ENCODE results near the gene TMUB2.
A peak's percentile ranks its signal among the peaks of the same experiment; 100 is the strongest.

The TMUB2 gene

GRCh38 chr17:44203731-44204440 lies 17.1 kb downstream of the TMUB2 start:
- no peak for DNase-seq

- no peak for DNase-seq
Measured at GRCh38 chr17:44204441-44204882, 17.7 kb downstream of the TMUB2 start.

- DNase-seq, result no peak
Measured at GRCh38 chr17:44205962-44206824, 19.4 kb downstream of the TMUB2 start.

GRCh38 chr17:44206825-44207155 lies 20.0 kb downstream of the TMUB2 start:
- no peak for DNase-seq

GRCh38 chr17:44207319-44207718 lies 20.5 kb downstream of the TMUB2 start:
- no peak for DNase-seq

GRCh38 chr17:44207743-44208142 lies 21.0 kb downstream of the TMUB2 start:
- no peak for DNase-seq

- DNase-seq, result no peak
Measured at GRCh38 chr17:44209786-44210341, 23.1 kb downstream of the TMUB2 start.

- DNase-seq, result no peak
Measured at GRCh38 chr17:44210342-44211192, 23.8 kb downstream of the TMUB2 start.

- no peak for DNase-seq
Measured at GRCh38 chr17:44211281-44212265, 24.8 kb downstream of the TMUB2 start.

GRCh38 chr17:44212507-44213402 lies 26.0 kb downstream of the TMUB2 start:
- no peak for DNase-seq

- DNase-seq, result no peak
Measured at GRCh38 chr17:44213403-44214229, 26.8 kb downstream of the TMUB2 start.

GRCh38 chr17:44214230-44214494 lies 27.4 kb downstream of the TMUB2 start:
- no peak for DNase-seq

GRCh38 chr17:44214896-44215295 lies 28.1 kb downstream of the TMUB2 start:
- DNase-seq, result no peak

GRCh38 chr17:44216173-44216572 lies 29.4 kb downstream of the TMUB2 start:
- no peak for DNase-seq

- no peak for DNase-seq
Measured at GRCh38 chr17:44216694-44217093, 29.9 kb downstream of the TMUB2 start.

- no peak for DNase-seq
Measured at GRCh38 chr17:44217738-44218343, 31.1 kb downstream of the TMUB2 start.

- peak; percentile 60 for DNase-seq
Measured at GRCh38 chr17:44218344-44219107, 31.8 kb downstream of the TMUB2 start.

- DNase-seq, result no peak
Measured at GRCh38 chr17:44219108-44219615, 32.4 kb downstream of the TMUB2 start.
